ENCODE data around the gene AP2B1.

The AP2B1 gene

GRCh38 chr17:35765086-35765710 is 178.1 kb downstream of the AP2B1 start:
- Histone ChIP-seq H3K9me2 (replicated peaks; ENCODE audit: control insufficient read depth, low read length) (no peaks in the 10 kb centered on the region), H3K4me2 (ENCODE audit: low read length) (peak overlapping the region; percentile 92), H3K9me3 (ENCODE audit: control insufficient read depth, insufficient read depth, low read length) (no peaks in the 10 kb centered on the region), H3K4me3 (ENCODE audit: low read length) (peak overlapping the region; percentile 83), H3K27me3 (ENCODE audit: control insufficient read depth, low read length) (peaks cover 6% of the 10 kb centered on the region; the same call in 1 of the 2 replicates), H3K27ac (ENCODE audit: low read depth, low read length) (no peak overlapping the region), H3K79me2 (ENCODE audit: control insufficient read depth, low read length) (no peaks in the 10 kb centered on the region), H4K20me1 (ENCODE audit: control insufficient read depth, insufficient read depth, low read depth, low read length) (no peaks in the 10 kb centered on the region), H3K4me1 (ENCODE audit: control insufficient read depth, low read length) (peaks cover 12% of the 10 kb centered on the region), H3F3A (ENCODE audit: control insufficient read depth, insufficient read depth) (no peaks in the 10 kb centered on the region), H3K36me3 (ENCODE audit: control insufficient read depth, low read length) (no peaks in the 10 kb centered on the region)
- TF ChIP-seq CTCF (IDR thresholded peaks at IDR 0.05; ENCODE audit: low read depth, low read length, poor library complexity, severe bottlenecking) (no peak), EZH2phosphoT487 (IDR thresholded peaks at IDR 0.05; ENCODE audit: borderline replicate concordance, low read length) (no peak)

GRCh38 chr17:35765756-35766488 is 178.8 kb downstream of the AP2B1 start:
- Histone ChIP-seq H3K4me1 (ENCODE audit: control insufficient read depth, low read length) (peaks cover 12% of the 10 kb centered on the region), H3K79me2 (ENCODE audit: control insufficient read depth, low read length) (no peaks in the 10 kb centered on the region), H3K27me3 (ENCODE audit: control insufficient read depth, low read length) (peaks cover 6% of the 10 kb centered on the region; the same call in 1 of the 2 replicates), H4K20me1 (ENCODE audit: control insufficient read depth, insufficient read depth, low read depth, low read length) (no peaks in the 10 kb centered on the region), H3K27ac (ENCODE audit: low read depth, low read length) (no peak overlapping the region), H3K9me2 (replicated peaks; ENCODE audit: control insufficient read depth, low read length) (no peaks in the 10 kb centered on the region), H3K36me3 (ENCODE audit: control insufficient read depth, low read length) (no peaks in the 10 kb centered on the region), H3K4me2 (ENCODE audit: low read length) (no peak overlapping the region), H3K9me3 (ENCODE audit: control insufficient read depth, insufficient read depth, low read length) (no peaks in the 10 kb centered on the region), H3K4me3 (ENCODE audit: low read length) (no peak overlapping the region), H3F3A (ENCODE audit: control insufficient read depth, insufficient read depth) (no peaks in the 10 kb centered on the region)
- no peak for TF ChIP-seq EZH2phosphoT487 (IDR thresholded peaks at IDR 0.05; ENCODE audit: borderline replicate concordance, low read length)
- TF ChIP-seq CTCF (IDR thresholded peaks at IDR 0.05; ENCODE audit: low read depth, low read length, poor library complexity, severe bottlenecking), result no peak

- no peaks in the 10 kb centered on the region for H3K36me3 ChIP-seq (ENCODE audit: control insufficient read depth, low read length)
- H3K9me3 ChIP-seq (ENCODE audit: control insufficient read depth, insufficient read depth, low read length), result no peaks in the 10 kb centered on the region
- H3F3A ChIP-seq (ENCODE audit: control insufficient read depth, insufficient read depth), result no peaks in the 10 kb centered on the region
- H3K9me2 ChIP-seq (replicated peaks; ENCODE audit: control insufficient read depth, low read length), result no peaks in the 10 kb centered on the region
- TF ChIP-seq EZH2phosphoT487 (IDR thresholded peaks at IDR 0.05; ENCODE audit: borderline replicate concordance, low read length) (no peak), CTCF (IDR thresholded peaks at IDR 0.05; ENCODE audit: low read depth, low read length, poor library complexity, severe bottlenecking) (no peak)
- H3K4me1 ChIP-seq (ENCODE audit: control insufficient read depth, low read length), result peaks cover 12% of the 10 kb centered on the region
- no peaks in the 10 kb centered on the region for H4K20me1 ChIP-seq (ENCODE audit: control insufficient read depth, insufficient read depth, low read depth, low read length)
- no peak overlapping the region for H3K4me2 ChIP-seq (ENCODE audit: low read length)
- no peak overlapping the region for H3K27ac ChIP-seq (ENCODE audit: low read depth, low read length)
- H3K4me3 ChIP-seq (ENCODE audit: low read length), result no peak overlapping the region
- no peaks in the 10 kb centered on the region for H3K79me2 ChIP-seq (ENCODE audit: control insufficient read depth, low read length)
- peaks cover 6% of the 10 kb centered on the region; the same call in 1 of the 2 replicates for H3K27me3 ChIP-seq (ENCODE audit: control insufficient read depth, low read length)
These were observed 179.4 kb downstream of the AP2B1 start for GRCh38 chr17:35766489-35766877.

Measured in DOHH2 (cell line).